ENCODE results near the gene RFX7.
"Not testable (repeated sequence)": the region's sequence is repeated elsewhere in the genome, so short reads cannot be mapped to it uniquely, and the experiment has no call there.

- TF ChIP-seq CTCF (IDR thresholded peaks at IDR 0.05; ENCODE audit: low read depth, low read length, poor library complexity, severe bottlenecking); EZH2phosphoT487 (IDR thresholded peaks at IDR 0.05; ENCODE audit: borderline replicate concordance, low read length): not testable (repeated sequence)
Measured at GRCh38 chr15:56203312-56203922, 40.3 kb downstream of the RFX7 start.

Measured in DOHH2 (cell line).